Activated CD8-positive, alpha-beta T cell treated with anti-CD3 and anti-CD28 coated beads for 36 hours (primary cell): ENCODE results near the gene JAK3. TPM values are rescaled to one million over a fixed set of nuclear protein-coding genes. Genes with fewer than 3 reads are reported as not detected.
A peak's percentile ranks its signal among the peaks of the same experiment; 100 is the strongest.

Source experiments
- ATAC-seq: fragments of 200-7000 bp; cut with Tn5 transposase; one replicate; pipeline ENCODE4 v1.10.0; 2021; ENCODE audit warnings: mild to moderate bottlenecking, moderate library complexity
- CTCF ChIA-PET: fragments of 350-600 bp; sonication (Branson Sonifier 250); formaldehyde crosslinking; loops from one replicate; lab custom pipeline; 2021; ENCODE audit warnings: antibody characterized with exemption; lab: Charles Lee
- POLR2A ChIA-PET: fragments of 350-600 bp; sonication (Branson Sonifier 250); formaldehyde crosslinking; loops from one replicate; lab custom pipeline; 2021; ENCODE audit warnings: antibody characterized with exemption; lab: Charles Lee
- DNase-seq: peaks from one replicate; pipeline ENCODE4 v3.0.0-alpha.2; 2020
- H3K27ac Mint-ChIP-seq: one replicate; pipeline ENCODE4 v1.8.0; 2021; ENCODE audit warnings: mild to moderate bottlenecking, mixed read lengths
- H3K27me3 Mint-ChIP-seq: one replicate; pipeline ENCODE4 v1.8.0; 2021; ENCODE audit warnings: mixed read lengths
- H3K36me3 Mint-ChIP-seq: one replicate; pipeline ENCODE4 v1.8.0; 2021; ENCODE audit warnings: low read depth, mixed read lengths
- H3K4me1 Mint-ChIP-seq: one replicate; pipeline ENCODE4 v1.8.0; 2021; ENCODE audit warnings: low read depth, mixed read lengths
- H3K4me3 Mint-ChIP-seq: one replicate; pipeline ENCODE4 v1.8.0; 2021; ENCODE audit warnings: mild to moderate bottlenecking, moderate library complexity, mixed read lengths
- H3K9me3 Mint-ChIP-seq: one replicate; pipeline ENCODE4 v1.8.0; 2021; ENCODE audit warnings: mixed read lengths
- CTCF ChIP-seq: fragments of 200-600 bp; IDR thresholded peaks from one replicate; pipeline ENCODE4 v1.8.0; 2022; ENCODE audit warnings: antibody characterized with exemption, mild to moderate bottlenecking
- intact Hi-C: fragments of 100-400 bp; cut with micrococcal nuclease; formaldehyde crosslinking; loops from one replicate; pipeline ENCODE4 v1.10.0; 2022
- total RNA-seq, 2 experiments: library from RNA; stranded (reverse); gene quantifications; one replicate each; pipeline ENCODE4 v1.2.3, GENCODE V29; 2021

JAK3 gene
- total RNA-seq, 2 experiments from 2014 or later, result 120 to 126 TPM

- H3K4me1 Mint-ChIP-seq, result peaks cover 22% of the 10 kb centered on the region
- H3K9me3 Mint-ChIP-seq, result peaks cover 3% of the 10 kb centered on the region
- intact Hi-C loops, result loop anchor here (5.0 to 10.0 kb wide), 3 partner anchors 61 to 153 kb away; partner anchors contain the start of gene B3GNT3
- H3K4me3 Mint-ChIP-seq, result no peak overlapping the region
- TF ChIP-seq CTCF, result peak; percentile 91
- H3K27me3 Mint-ChIP-seq, result no peaks in the 10 kb centered on the region
- peaks cover 10% of the 10 kb centered on the region for H3K36me3 Mint-ChIP-seq
- POLR2A ChIA-PET, result interaction anchor here (1.0 to 2.2 kb wide), 4 partner anchors 10 to 77 kb away, joined by 4 to 9 read pairs (median 5); partner anchors contain the start of genes CCDC124 and SLC5A5
- CTCF ChIA-PET, result interaction anchor here (0.6 to 11.7 kb wide), 22 partner anchors 8 to 414 kb away, joined by 3 to 194 read pairs (median 5); partner anchors contain the start of genes B3GNT3, CCDC124, JAK3 and MAP1S
- DNase-seq, result peak; percentile 95
- peak overlapping the region; percentile 10 for H3K27ac Mint-ChIP-seq
- peak; percentile 28 for ATAC-seq
Measured at GRCh38 chr19:17855280-17856152, 7.7 kb upstream of the JAK3 start.

- DNase-seq (no peak), ATAC-seq (no peak)
- CTCF ChIA-PET, result interaction anchor here (1.0 to 11.7 kb wide), 7 partner anchors 21 to 366 kb away, joined by 3 to 194 read pairs (median 7); partner anchors contain the start of genes CCDC124 and MAP1S
- Mint-ChIP-seq H3K9me3 (peaks cover 3% of the 10 kb centered on the region), H3K36me3 (no peaks in the 10 kb centered on the region), H3K27ac (no peak overlapping the region), H3K27me3 (no peaks in the 10 kb centered on the region), H3K4me1 (peaks cover 28% of the 10 kb centered on the region), H3K4me3 (no peak overlapping the region)
- intact Hi-C loops, result loop anchor here (10.0 kb wide), 1 partner anchor 59 kb away; the partner anchor contains the start of gene B3GNT3
- POLR2A ChIA-PET, result interaction anchor here (1.0 to 2.2 kb wide), 3 partner anchors 9 to 70 kb away, joined by 3 to 9 read pairs (median 6); no protein-coding TSS in a partner anchor
- no peak for TF ChIP-seq CTCF
Measured at GRCh38 chr19:17854061-17854460, 6.3 kb upstream of the JAK3 start.

GRCh38 chr19:17848595-17849292 is 962 bp upstream of the JAK3 start:
- Mint-ChIP-seq H3K4me1 (peaks cover 55% of the 10 kb centered on the region), H3K27me3 (no peaks in the 10 kb centered on the region), H3K9me3 (peaks cover 3% of the 10 kb centered on the region), H3K36me3 (peaks cover 25% of the 10 kb centered on the region), H3K4me3 (peak overlapping the region; percentile 85), H3K27ac (peak overlapping the region; percentile 93)
- no peak for TF ChIP-seq CTCF
- no peak for DNase-seq
- no peak for ATAC-seq
- intact Hi-C loops, result no loop called here
- POLR2A ChIA-PET, result interaction anchor here (0.9 to 7.6 kb wide), 7 partner anchors 9 to 322 kb away, joined by 3 to 143 read pairs (median 3); partner anchors contain the start of genes CCDC124 and RPL18A
- CTCF ChIA-PET, result interaction anchor here (0.6 to 6.1 kb wide), 4 partner anchors 11 to 84 kb away, joined by 3 to 39 read pairs (median 7); partner anchors contain the start of genes CCDC124 and RPL18A

GRCh38 chr19:17846146-17846545 is 1.6 kb downstream of the JAK3 start:
- peak overlapping the region; percentile 93 for H3K27ac Mint-ChIP-seq
- no peak for TF ChIP-seq CTCF
- H3K9me3 Mint-ChIP-seq, result no peaks in the 10 kb centered on the region
- intact Hi-C loops, result no loop called here
- H3K36me3 Mint-ChIP-seq, result peaks cover 46% of the 10 kb centered on the region
- DNase-seq (peak; percentile 47), ATAC-seq (no peak)
- H3K4me3 Mint-ChIP-seq, result peak overlapping the region; percentile 85
- H3K27me3 Mint-ChIP-seq, result no peaks in the 10 kb centered on the region
- CTCF ChIA-PET, result interaction anchor here (1.2 to 6.1 kb wide), 4 partner anchors 10 to 92 kb away, joined by 3 to 39 read pairs (median 4); partner anchors contain the start of gene RPL18A
- peaks cover 55% of the 10 kb centered on the region for H3K4me1 Mint-ChIP-seq
- POLR2A ChIA-PET, result interaction anchor here (0.6 to 7.6 kb wide), 8 partner anchors 9 to 94 kb away, joined by 3 to 143 read pairs (median 4); partner anchors contain the start of genes CCDC124, FCHO1 and RPL18A
